Neural progenitor cell (in vitro differentiated cells): ENCODE data around the gene LRRC47. TPM values are rescaled to one million over a fixed set of nuclear protein-coding genes. Genes with fewer than 3 reads are reported as not detected.

Source experiments
- DNase-seq: peaks from one replicate; pipeline ENCODE4 v3.0.0-alpha.2; 2016; ENCODE audit warnings: low spot score
- H2AFZ ChIP-seq: fragments of 200-600 bp; sonication (generic); replicated peaks from 2 replicates; pipeline ENCODE4 v1.6.1; 2016; ENCODE audit warnings: antibody characterized with exemption
- H3F3A ChIP-seq: fragments of 200-600 bp; sonication (generic); 2 replicates; pipeline ENCODE4 v1.6.1; 2016; ENCODE audit warnings: antibody characterized with exemption, low read depth
- H3K27ac ChIP-seq: fragments of 200-600 bp; sonication (generic); 2 replicates; pipeline ENCODE4 v1.5.1; 2016; ENCODE audit warnings: mild to moderate bottlenecking
- H3K27me3 ChIP-seq: fragments of 200-600 bp; sonication (generic); 2 replicates; pipeline ENCODE4 v1.6.1; 2016; ENCODE audit warnings: mild to moderate bottlenecking, moderate library complexity
- H3K36me3 ChIP-seq: fragments of 200-600 bp; sonication (generic); 2 replicates; pipeline ENCODE4 v1.5.1; 2016
- H3K4me1 ChIP-seq: fragments of 200-600 bp; sonication (generic); 2 replicates; pipeline ENCODE4 v1.6.1; 2016; ENCODE audit warnings: mixed run types
- H3K4me2 ChIP-seq: fragments of 200-600 bp; sonication (generic); 2 replicates; pipeline ENCODE4 v1.6.1; 2016
- H3K4me3 ChIP-seq: fragments of 200-600 bp; sonication (generic); 2 replicates; pipeline ENCODE4 v1.5.1; 2016
- H3K79me2 ChIP-seq: fragments of 200-600 bp; sonication (generic); 2 replicates; pipeline ENCODE4 v1.6.1; 2016; ENCODE audit warnings: low read depth
- H3K9ac ChIP-seq: fragments of 200-600 bp; sonication (generic); 2 replicates; pipeline ENCODE4 v1.6.1; 2016
- H3K9me3 ChIP-seq: fragments of 200-600 bp; sonication (generic); 2 replicates; pipeline ENCODE4 v1.5.1; 2016; ENCODE audit warnings: low read depth
- H4K20me1 ChIP-seq: fragments of 200-600 bp; sonication (generic); 2 replicates; pipeline ENCODE4 v1.6.1; 2016; ENCODE audit warnings: low read depth
- H3K27ac Mint-ChIP-seq: 3 replicates; pipeline ENCODE4 v1.8.0; 2021; ENCODE audit warnings: mixed read lengths
- H3K27me3 Mint-ChIP-seq: 2 replicates; pipeline ENCODE4 v1.8.0; 2022; ENCODE audit warnings: low read depth, mild to moderate bottlenecking, inconsistent platforms, moderate library complexity, mixed read lengths; ENCODE audit not compliant: insufficient read depth
- H3K36me3 Mint-ChIP-seq: 3 replicates; pipeline ENCODE4 v1.8.0; 2021; ENCODE audit warnings: mixed read lengths
- H3K4me1 Mint-ChIP-seq: 3 replicates; pipeline ENCODE4 v1.8.0; 2021; ENCODE audit warnings: mixed read lengths
- H3K4me3 Mint-ChIP-seq: 3 replicates; pipeline ENCODE4 v1.8.0; 2021; ENCODE audit warnings: mild to moderate bottlenecking, moderate library complexity, mixed read lengths
- H3K9me3 Mint-ChIP-seq: 3 replicates; pipeline ENCODE4 v1.8.0; 2020; ENCODE audit warnings: mixed read lengths
- CTCF ChIP-seq: fragments of 200-600 bp; sonication (generic); IDR thresholded peaks from 2 replicates; pipeline ENCODE4 v1.5.1; 2017; ENCODE audit warnings: antibody characterized with exemption, mild to moderate bottlenecking
- EZH2 ChIP-seq: fragments of 200-600 bp; sonication (generic); IDR thresholded peaks from 2 replicates; pipeline ENCODE4 v1.6.1; 2017; ENCODE audit warnings: antibody characterized with exemption, mild to moderate bottlenecking, moderate library complexity
- EZH2phosphoT487 ChIP-seq: fragments of 200-600 bp; sonication (generic); IDR thresholded peaks from 2 replicates; pipeline ENCODE4 v1.6.1; 2017; ENCODE audit warnings: antibody characterized with exemption
- total RNA-seq: library from RNA; depleted of rRNA; stranded (reverse); fragments of >200 nt; gene quantifications from 2 replicates; pipeline ENCODE4 v1.2.3, GENCODE V29; 2015; ENCODE audit warnings: low replicate concordance

The LRRC47 gene
- total RNA-seq, 1 donor from 2014 or later, result 51.0 TPM

- peaks cover 17% of the 10 kb centered on the region for H3K79me2 ChIP-seq
- peak overlapping the region; percentile 95 for H3K4me2 ChIP-seq
- H3K27ac Mint-ChIP-seq, result no peak overlapping the region
- H3K36me3 ChIP-seq, result no peaks in the 10 kb centered on the region
- H3K4me3 Mint-ChIP-seq, result peak overlapping the region; percentile 92
- H3K4me1 ChIP-seq, result peaks cover 11% of the 10 kb centered on the region
- H3K27me3 ChIP-seq, result peaks cover 35% of the 10 kb centered on the region
- no peaks in the 10 kb centered on the region for H3F3A ChIP-seq
- DNase-seq, result peak; percentile 56
- peaks cover 33% of the 10 kb centered on the region for H4K20me1 ChIP-seq
- peaks cover 16% of the 10 kb centered on the region for H3K4me1 Mint-ChIP-seq
- H3K9ac ChIP-seq, result peak overlapping the region; percentile 65
- no peaks in the 10 kb centered on the region for H3K9me3 Mint-ChIP-seq
- H3K36me3 Mint-ChIP-seq, result peaks cover 7% of the 10 kb centered on the region
- no peaks in the 10 kb centered on the region for H3K9me3 ChIP-seq
- TF ChIP-seq EZH2, result peak; percentile 59
- TF ChIP-seq CTCF, result no peak
- peak overlapping the region; percentile 75 for H3K4me3 ChIP-seq
- H2AFZ ChIP-seq, result no peak overlapping the region
- H3K27ac ChIP-seq, result no peak overlapping the region
- H3K27me3 Mint-ChIP-seq, result peaks cover 6% of the 10 kb centered on the region
These were observed 49.9 kb downstream of the LRRC47 start for GRCh38 chr1:3746389-3746829.

- Histone ChIP-seq H3K4me1 (peaks cover 11% of the 10 kb centered on the region), H2AFZ (no peak overlapping the region), H3K27me3 (peaks cover 29% of the 10 kb centered on the region), H3K9ac (peak overlapping the region; percentile 65), H3K9me3 (no peaks in the 10 kb centered on the region), H3K4me2 (peak overlapping the region; percentile 95), H3K79me2 (peaks cover 17% of the 10 kb centered on the region), H4K20me1 (peaks cover 33% of the 10 kb centered on the region), H3K4me3 (peak overlapping the region; percentile 75), H3F3A (no peaks in the 10 kb centered on the region), H3K27ac (no peak overlapping the region), H3K36me3 (no peaks in the 10 kb centered on the region)
- peak overlapping the region; percentile 92 for H3K4me3 Mint-ChIP-seq
- peaks cover 8% of the 10 kb centered on the region for H3K36me3 Mint-ChIP-seq
- H3K27ac Mint-ChIP-seq, result no peak overlapping the region
- peaks cover 16% of the 10 kb centered on the region for H3K4me1 Mint-ChIP-seq
- no peaks in the 10 kb centered on the region for H3K9me3 Mint-ChIP-seq
- no peak for TF ChIP-seq EZH2
- TF ChIP-seq EZH2phosphoT487, result no peak
- TF ChIP-seq CTCF, result no peak
- H3K27me3 Mint-ChIP-seq, result peaks cover 6% of the 10 kb centered on the region
- no peak for DNase-seq
These were observed 50.5 kb downstream of the LRRC47 start for GRCh38 chr1:3745590-3746381.

- peaks cover 22% of the 10 kb centered on the region for H3K27me3 ChIP-seq
- no peak for DNase-seq
- no peaks in the 10 kb centered on the region for H3K9me3 ChIP-seq
- H3K4me1 ChIP-seq, result peaks cover 11% of the 10 kb centered on the region
- Mint-ChIP-seq H3K27me3 (peaks cover 6% of the 10 kb centered on the region), H3K27ac (no peak overlapping the region), H3K9me3 (no peaks in the 10 kb centered on the region), H3K36me3 (peaks cover 10% of the 10 kb centered on the region), H3K4me1 (peaks cover 16% of the 10 kb centered on the region), H3K4me3 (peak overlapping the region; percentile 92)
- peaks cover 36% of the 10 kb centered on the region for H4K20me1 ChIP-seq
- no peaks in the 10 kb centered on the region for H3K36me3 ChIP-seq
- no peaks in the 10 kb centered on the region for H3F3A ChIP-seq
- TF ChIP-seq EZH2 (no peak), EZH2phosphoT487 (no peak), CTCF (no peak)
- H3K4me2 ChIP-seq, result peak overlapping the region; percentile 95
- no peak overlapping the region for H3K9ac ChIP-seq
- no peak overlapping the region for H3K27ac ChIP-seq
- H2AFZ ChIP-seq, result no peak overlapping the region
- no peak overlapping the region for H3K4me3 ChIP-seq
- H3K79me2 ChIP-seq, result peaks cover 17% of the 10 kb centered on the region
These were observed 51.2 kb downstream of the LRRC47 start for GRCh38 chr1:3745071-3745470.
